ENCODE data around the gene PPM1H. TPM values are rescaled to one million over a fixed set of nuclear protein-coding genes. Genes with fewer than 3 reads are reported as not detected.

The PPM1H gene
- total RNA-seq, 2 donors from 2014 or later, result 46.4 to 74.4 TPM

GRCh38 chr12:62909340-62909739, 25.6 kb downstream of the PPM1H start:
- WGBS, 2 experiments (ENCODE audit: insufficient coverage in 1 of 2, insufficient read length in 1 of 2), result 86 to 96% methylated on average over 1 of the region's 1 CpG
- no peak overlapping the region for H3K4me3 ChIP-seq (ENCODE audit: low read length)
- H3K4me1 Mint-ChIP-seq, result peaks cover 64% of the 10 kb centered on the region
- H3K36me3 ChIP-seq (ENCODE audit: control insufficient read depth, insufficient read depth, low read length), result no peaks in the 10 kb centered on the region
- H3K27me3 Mint-ChIP-seq (ENCODE audit: insufficient read depth), result peaks cover 36% of the 10 kb centered on the region
- peak overlapping the region; percentile 2 for H3K4me3 Mint-ChIP-seq
- H3K27ac Mint-ChIP-seq, result peak overlapping the region; percentile 1
- peaks cover 50% of the 10 kb centered on the region for H3K27me3 ChIP-seq (ENCODE audit: control insufficient read depth, insufficient read depth, low read length, poor library complexity, severe bottlenecking)
- H3K4me1 ChIP-seq (ENCODE audit: control insufficient read depth, insufficient read depth, low read length), result peaks cover 7% of the 10 kb centered on the region
- peaks cover 4% of the 10 kb centered on the region for H3K36me3 Mint-ChIP-seq (ENCODE audit: low read depth)
- TF ChIP-seq CTCF (conservative IDR thresholded peaks at IDR 0.05), result no peak
- H3K27ac ChIP-seq (ENCODE audit: low read depth, low read length), result no peak overlapping the region
- no peak overlapping the region for H3K9ac ChIP-seq (ENCODE audit: extremely low read depth, low read length, poor library complexity, severe bottlenecking)
- H3K9me3 Mint-ChIP-seq, result no peaks in the 10 kb centered on the region
- no peak for DNase-seq
- H3K9me3 ChIP-seq (ENCODE audit: control insufficient read depth, low read length), result no peaks in the 10 kb centered on the region

GRCh38 chr12:62908674-62909073, 26.3 kb downstream of the PPM1H start:
- Histone ChIP-seq H3K9ac (ENCODE audit: extremely low read depth, low read length, poor library complexity, severe bottlenecking) (no peak overlapping the region), H3K4me1 (ENCODE audit: control insufficient read depth, insufficient read depth, low read length) (peaks cover 7% of the 10 kb centered on the region), H3K27ac (ENCODE audit: low read depth, low read length) (no peak overlapping the region), H3K27me3 (ENCODE audit: control insufficient read depth, insufficient read depth, low read length, poor library complexity, severe bottlenecking) (peaks cover 45% of the 10 kb centered on the region), H3K36me3 (ENCODE audit: control insufficient read depth, insufficient read depth, low read length) (no peaks in the 10 kb centered on the region), H3K4me3 (ENCODE audit: low read length) (no peak overlapping the region), H3K9me3 (ENCODE audit: control insufficient read depth, low read length) (no peaks in the 10 kb centered on the region)
- peaks cover 58% of the 10 kb centered on the region for H3K4me1 Mint-ChIP-seq
- H3K27me3 Mint-ChIP-seq (ENCODE audit: insufficient read depth), result peaks cover 31% of the 10 kb centered on the region
- peaks cover 4% of the 10 kb centered on the region for H3K36me3 Mint-ChIP-seq (ENCODE audit: low read depth)
- WGBS, 2 experiments (ENCODE audit: insufficient coverage in 1 of 2, insufficient read length in 1 of 2), result 92% methylated on average over 2 of the region's 2 CpGs; no CpG with 5 or more reads in 1 of the 2 experiments
- no peak for DNase-seq
- no peak overlapping the region for H3K4me3 Mint-ChIP-seq
- no peaks in the 10 kb centered on the region for H3K9me3 Mint-ChIP-seq
- TF ChIP-seq CTCF (conservative IDR thresholded peaks at IDR 0.05), result no peak
- H3K27ac Mint-ChIP-seq, result peak overlapping the region; percentile 1

DNA sequence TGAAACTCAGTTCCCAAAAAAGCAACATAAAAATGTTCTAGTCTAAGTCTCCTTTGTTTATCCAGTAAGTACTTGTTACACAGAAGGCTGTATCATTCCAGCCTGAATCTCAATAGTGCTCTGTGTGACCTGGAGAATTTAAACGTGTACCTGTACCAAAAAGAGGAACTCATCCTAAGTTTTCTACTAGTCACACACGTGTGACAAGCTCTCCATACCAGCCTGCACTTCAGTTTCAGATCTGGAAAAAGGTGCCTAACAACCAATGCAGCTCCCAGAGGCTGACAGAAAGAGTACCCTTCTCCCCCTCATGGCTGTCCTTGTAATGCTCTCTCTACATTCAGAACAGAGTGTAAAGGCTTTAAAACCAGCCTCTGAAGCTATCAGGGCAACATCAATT, 27.4 kb downstream of the PPM1H start:
- Histone ChIP-seq H3K9me3 (ENCODE audit: control insufficient read depth, low read length) (no peaks in the 10 kb centered on the region), H3K4me3 (ENCODE audit: low read length) (no peak overlapping the region), H3K27ac (ENCODE audit: low read depth, low read length) (no peak overlapping the region), H3K27me3 (ENCODE audit: control insufficient read depth, insufficient read depth, low read length, poor library complexity, severe bottlenecking) (peaks cover 34% of the 10 kb centered on the region), H3K36me3 (ENCODE audit: control insufficient read depth, insufficient read depth, low read length) (no peaks in the 10 kb centered on the region), H3K9ac (ENCODE audit: extremely low read depth, low read length, poor library complexity, severe bottlenecking) (no peak overlapping the region), H3K4me1 (ENCODE audit: control insufficient read depth, insufficient read depth, low read length) (peaks cover 7% of the 10 kb centered on the region)
- Mint-ChIP-seq H3K4me3 (no peak overlapping the region), H3K4me1 (peaks cover 49% of the 10 kb centered on the region), H3K27me3 (ENCODE audit: insufficient read depth) (peaks cover 23% of the 10 kb centered on the region), H3K27ac (no peak overlapping the region), H3K9me3 (no peaks in the 10 kb centered on the region), H3K36me3 (ENCODE audit: low read depth) (no peaks in the 10 kb centered on the region)
- no peak for DNase-seq
- 71 to 78% methylated on average over 1 to 2 of the region's 2 CpGs for WGBS, 2 experiments (ENCODE audit: insufficient coverage in 1 of 2, insufficient read length in 1 of 2)
- no peak for TF ChIP-seq CTCF (conservative IDR thresholded peaks at IDR 0.05)

Measured in endodermal cell (in vitro differentiated cells).